ENCODE measurements around the gene PITX3.

PITX3 gene

DNA sequence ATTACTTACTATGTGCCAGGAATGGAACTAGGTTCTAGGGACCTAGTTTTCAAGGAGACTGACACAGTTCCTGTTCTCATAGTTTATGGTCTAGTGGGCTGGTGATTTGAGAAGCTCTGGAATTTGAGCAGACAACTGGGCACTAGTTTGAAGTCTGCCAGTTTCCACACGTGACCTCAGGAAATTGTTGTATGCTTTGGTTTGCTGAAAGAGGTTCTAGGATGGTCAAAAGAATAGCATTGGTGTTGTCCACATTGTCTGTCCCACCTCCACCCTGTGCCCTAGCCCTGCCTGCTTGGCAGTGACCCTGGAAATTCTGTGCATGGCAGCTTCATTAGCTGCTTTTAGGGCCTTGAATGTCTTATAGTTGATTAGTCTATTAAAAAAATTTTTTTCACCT, 32.8 kb upstream of the PITX3 start:
- TF ChIP-seq, protein P1, sequence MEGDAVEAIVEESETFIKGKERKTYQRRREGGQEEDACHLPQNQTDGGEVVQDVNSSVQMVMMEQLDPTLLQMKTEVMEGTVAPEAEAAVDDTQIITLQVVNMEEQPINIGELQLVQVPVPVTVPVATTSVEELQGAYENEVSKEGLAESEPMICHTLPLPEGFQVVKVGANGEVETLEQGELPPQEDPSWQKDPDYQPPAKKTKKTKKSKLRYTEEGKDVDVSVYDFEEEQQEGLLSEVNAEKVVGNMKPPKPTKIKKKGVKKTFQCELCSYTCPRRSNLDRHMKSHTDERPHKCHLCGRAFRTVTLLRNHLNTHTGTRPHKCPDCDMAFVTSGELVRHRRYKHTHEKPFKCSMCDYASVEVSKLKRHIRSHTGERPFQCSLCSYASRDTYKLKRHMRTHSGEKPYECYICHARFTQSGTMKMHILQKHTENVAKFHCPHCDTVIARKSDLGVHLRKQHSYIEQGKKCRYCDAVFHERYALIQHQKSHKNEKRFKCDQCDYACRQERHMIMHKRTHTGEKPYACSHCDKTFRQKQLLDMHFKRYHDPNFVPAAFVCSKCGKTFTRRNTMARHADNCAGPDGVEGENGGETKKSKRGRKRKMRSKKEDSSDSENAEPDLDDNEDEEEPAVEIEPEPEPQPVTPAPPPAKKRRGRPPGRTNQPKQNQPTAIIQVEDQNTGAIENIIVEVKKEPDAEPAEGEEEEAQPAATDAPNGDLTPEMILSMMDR (IDR thresholded peaks at IDR 0.05; ENCODE audit: low read length, missing control alignments), result no peak
- DNase-seq (ENCODE audit: low read depth), result no peak

DNA sequence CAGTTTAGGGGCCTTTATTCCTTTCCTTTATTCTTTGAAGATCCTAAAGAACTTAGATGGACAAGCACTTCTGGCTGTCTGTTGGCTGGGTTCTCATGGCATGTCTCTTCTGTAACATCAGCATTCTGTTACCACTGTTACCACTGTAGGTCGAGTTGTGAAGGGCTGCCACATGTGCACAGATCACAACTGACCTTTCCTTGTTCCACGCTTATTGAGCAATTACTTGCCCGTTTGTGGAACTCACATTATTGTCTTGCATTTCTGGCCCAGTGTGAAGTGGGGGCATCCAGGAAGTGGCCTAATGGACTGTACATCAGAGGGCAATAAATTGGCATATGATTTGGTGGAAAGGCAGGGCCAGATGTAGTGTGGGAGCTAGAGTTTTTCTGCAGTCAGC, 27.7 kb upstream of the PITX3 start:
- H3K4me3 ChIP-seq (replicated peaks; ENCODE audit: low read depth, low read length), result no peak overlapping the region
- TF ChIP-seq, protein P1 (IDR thresholded peaks at IDR 0.05; ENCODE audit: low read length, missing control alignments), result no peak
- DNase-seq (ENCODE audit: low read depth), result no peak

More for the DNA sequence above, 32.8 kb upstream of the PITX3 start:
- no peak overlapping the region for H3K4me3 ChIP-seq (replicated peaks; ENCODE audit: low read depth, low read length)

DNA sequence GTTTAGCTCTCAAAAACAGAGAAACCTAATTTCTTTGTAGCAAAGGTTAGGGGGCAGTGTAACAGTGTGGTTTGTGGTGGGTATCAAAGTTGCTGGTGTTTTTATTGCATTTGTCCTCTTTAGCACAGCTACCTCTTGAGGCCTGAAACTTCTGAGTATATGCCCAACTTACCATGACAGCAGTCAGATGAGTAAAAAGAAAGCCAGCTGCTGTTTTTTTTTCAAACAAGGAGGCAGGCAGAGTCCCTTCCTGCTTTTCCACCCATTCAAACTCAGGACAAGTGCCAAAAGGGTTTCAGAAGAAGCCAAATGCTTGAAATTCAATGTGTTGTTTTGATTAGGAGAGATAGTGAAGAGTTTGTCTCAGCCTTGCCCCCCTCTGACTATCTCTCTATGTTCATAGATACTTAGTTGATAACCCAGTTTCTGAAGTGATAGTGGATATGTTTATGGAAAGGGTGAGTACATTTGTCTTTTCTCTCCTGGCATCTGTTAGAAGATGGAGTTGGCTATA, 27.1 kb upstream of the PITX3 start:
- DNase-seq (ENCODE audit: low read depth), result peak; percentile 43

DNA sequence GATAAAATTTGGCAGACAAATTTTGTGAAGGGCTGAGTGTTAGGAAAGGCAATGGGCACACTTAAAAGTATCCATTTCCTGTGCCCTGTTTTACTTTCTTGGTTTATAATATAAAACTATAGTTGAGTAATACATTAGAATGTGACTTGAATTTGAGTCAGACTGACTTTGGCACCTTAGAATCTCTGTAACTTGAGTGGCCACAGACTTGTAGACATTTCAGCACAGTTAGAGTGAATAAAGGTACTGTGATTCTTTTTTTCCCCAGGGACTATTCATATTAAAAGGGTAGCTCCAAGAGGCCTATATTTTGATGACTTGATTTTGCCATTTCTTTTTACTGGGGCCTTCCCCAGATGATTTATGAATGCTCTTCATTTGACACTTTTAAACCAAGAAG, 26.4 kb upstream of the PITX3 start:
- no peak overlapping the region for H3K4me3 ChIP-seq (replicated peaks; ENCODE audit: low read depth, low read length)
- peak; percentile 68 for DNase-seq (ENCODE audit: low read depth)
- TF ChIP-seq, protein P1 (IDR thresholded peaks at IDR 0.05; ENCODE audit: low read length, missing control alignments), result no peak

More for the DNA sequence above, 27.1 kb upstream of the PITX3 start:
- H3K4me3 ChIP-seq (replicated peaks; ENCODE audit: low read depth, low read length), result no peak overlapping the region
- TF ChIP-seq, protein P1 (IDR thresholded peaks at IDR 0.05; ENCODE audit: low read length, missing control alignments), result peak; percentile 6

DNA sequence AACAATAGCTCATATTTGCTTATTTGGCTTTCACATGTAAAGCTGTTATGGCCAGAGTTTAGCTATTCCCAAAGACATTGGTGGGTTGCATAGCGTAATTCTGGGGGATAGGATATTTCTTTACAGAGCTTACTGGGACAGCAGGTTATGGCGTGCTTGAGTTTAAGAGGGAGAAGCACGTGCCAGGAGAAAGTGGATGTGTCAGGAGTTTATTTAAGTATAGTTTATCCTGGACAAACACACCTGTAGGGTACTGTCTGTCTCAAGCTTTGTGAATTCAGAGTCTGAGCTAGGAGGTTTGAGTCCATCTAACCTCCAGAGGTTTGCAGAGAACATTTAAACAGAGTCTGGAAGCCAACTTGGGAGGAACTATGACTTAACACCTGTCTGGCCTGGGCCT, 25.4 kb upstream of the PITX3 start:
- DNase-seq (ENCODE audit: low read depth), result no peak
- no peak overlapping the region for H3K4me3 ChIP-seq (replicated peaks; ENCODE audit: low read depth, low read length)
- TF ChIP-seq, protein P1 (IDR thresholded peaks at IDR 0.05; ENCODE audit: low read length, missing control alignments), result no peak

DNA sequence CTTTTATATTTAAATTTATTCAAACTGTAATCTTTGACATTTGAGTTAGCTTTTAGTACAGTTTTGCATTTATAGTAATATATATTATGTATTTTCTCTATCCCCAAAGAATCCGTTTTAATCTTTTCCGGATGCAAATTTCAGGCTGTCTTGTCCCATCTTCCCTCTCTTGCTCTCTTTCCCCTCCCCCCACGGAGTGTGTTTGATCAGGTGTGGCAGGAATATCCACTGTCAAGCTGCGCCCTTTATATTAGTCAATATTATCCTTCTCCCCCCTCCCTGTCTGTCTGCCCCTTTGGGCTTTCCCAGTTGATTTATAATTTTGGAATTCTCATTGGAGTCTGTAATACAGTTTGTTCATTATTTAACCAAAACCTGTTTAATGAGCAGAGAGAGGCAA, 23.1 kb upstream of the PITX3 start:
- TF ChIP-seq, protein P1 (IDR thresholded peaks at IDR 0.05; ENCODE audit: low read length, missing control alignments), result no peak
- no peak for DNase-seq (ENCODE audit: low read depth)
- H3K4me3 ChIP-seq (replicated peaks; ENCODE audit: low read depth, low read length), result no peak overlapping the region

DNA sequence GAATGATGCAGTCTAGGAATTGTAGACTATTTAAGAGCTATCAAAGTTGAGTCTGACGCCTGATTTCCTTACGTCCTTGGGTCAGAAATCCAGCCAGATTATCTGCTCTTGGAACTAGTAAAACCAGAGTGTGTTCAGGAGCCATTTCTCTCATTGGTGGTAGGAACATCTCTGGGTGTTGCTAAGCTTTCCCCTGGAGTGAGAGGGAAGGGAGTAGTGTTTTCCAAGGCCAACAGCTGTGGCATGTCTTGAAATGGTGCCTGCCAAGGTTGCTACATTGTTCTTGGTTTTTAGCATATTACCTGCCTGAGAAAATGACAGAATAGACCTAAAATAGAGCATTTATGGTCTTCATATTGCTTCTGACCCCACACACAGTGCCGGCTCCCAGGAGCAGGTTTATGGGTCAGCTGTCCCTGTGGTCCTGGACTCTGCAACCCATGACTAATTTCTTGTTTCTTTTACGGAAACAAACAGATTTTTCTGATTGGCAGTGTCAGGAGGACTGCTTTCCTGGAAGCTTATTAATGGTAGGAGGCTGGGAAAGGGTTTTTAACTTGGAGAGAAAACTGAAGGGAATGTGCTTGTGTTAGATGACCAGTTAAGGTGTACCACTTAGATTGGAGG, 21.5 kb upstream of the PITX3 start:
- TF ChIP-seq, protein P1 (IDR thresholded peaks at IDR 0.05; ENCODE audit: low read length, missing control alignments), result no peak
- DNase-seq (ENCODE audit: low read depth), result peak; percentile 31
- H3K4me3 ChIP-seq (replicated peaks; ENCODE audit: low read depth, low read length), result no peak overlapping the region
